Parathyroid adenoma (tissue), 2 donors: Measurements from ENCODE around the gene C5AR1.
"Not testable (repeated sequence)": the region's sequence is repeated elsewhere in the genome, so short reads cannot be mapped to it uniquely, and the experiment has no call there.

ENCODE experiments used
- H2AFZ ChIP-seq: fragments of 300-600 bp; sonication (generic); one replicate; pipeline ENCODE4 v1.7.0; 2017; ENCODE audit warnings: antibody characterized with exemption, mild to moderate bottlenecking
- H3K27ac ChIP-seq: fragments of 300-600 bp; sonication (generic); one replicate; pipeline ENCODE4 v1.7.0; 2017
- H3K27me3 ChIP-seq: fragments of 300-600 bp; sonication (generic); one replicate; pipeline ENCODE4 v1.7.0; 2017; ENCODE audit warnings: low read length; ENCODE audit not compliant: control insufficient read depth, insufficient read depth
- H3K36me3 ChIP-seq: fragments of 300-600 bp; sonication (generic); one replicate; pipeline ENCODE4 v1.7.0; 2017; ENCODE audit warnings: low read length; ENCODE audit not compliant: control insufficient read depth, insufficient read depth
- H3K4me1 ChIP-seq: fragments of 300-600 bp; sonication (generic); one replicate; pipeline ENCODE4 v1.7.0; 2017; ENCODE audit warnings: control low read depth
- H3K4me2 ChIP-seq: fragments of 300-600 bp; sonication (generic); one replicate; pipeline ENCODE4 v1.7.0; 2017; ENCODE audit warnings: low read length
- H3K4me3 ChIP-seq: fragments of 300-600 bp; sonication (generic); one replicate; pipeline ENCODE4 v1.7.0; 2017; ENCODE audit warnings: low read depth, low read length
- H3K79me2 ChIP-seq: fragments of 300-600 bp; sonication (generic); one replicate; pipeline ENCODE4 v1.7.0; 2017; ENCODE audit warnings: control low read depth
- H3K9ac ChIP-seq: fragments of 300-600 bp; sonication (generic); one replicate; pipeline ENCODE4 v1.7.0; 2017; ENCODE audit warnings: mild to moderate bottlenecking
- H3K9me3 ChIP-seq: fragments of 300-600 bp; sonication (generic); one replicate; pipeline ENCODE4 v1.7.0; 2017; ENCODE audit warnings: low read length; ENCODE audit not compliant: control insufficient read depth
- CTCF ChIP-seq: fragments of 300-600 bp; sonication (generic); IDR thresholded peaks from one replicate; pipeline ENCODE4 v1.7.0; 2017; ENCODE audit warnings: antibody characterized with exemption, mild to moderate bottlenecking
- donor health status: primary hyperparathyroidism.

C5AR1 gene

GRCh38 chr19:47330466-47330869, 20.8 kb downstream of the C5AR1 start:
- Histone ChIP-seq H3K36me3 (no peaks in the 10 kb centered on the region), H3K9ac (no peak overlapping the region), H3K4me1 (no peaks in the 10 kb centered on the region), H3K79me2 (no peaks in the 10 kb centered on the region), H3K4me2 (no peak overlapping the region), H3K9me3 (no peaks in the 10 kb centered on the region), H2AFZ (no peak overlapping the region), H3K27me3 (no peaks in the 10 kb centered on the region), H3K4me3 (no peak overlapping the region), H3K27ac (peak overlapping the region; percentile 66)
- TF ChIP-seq CTCF: no peak

- no peaks in the 10 kb centered on the region for H3K4me1 ChIP-seq
- H3K9me3 ChIP-seq: no peaks in the 10 kb centered on the region
- TF ChIP-seq CTCF: no peak
- no peak overlapping the region for H2AFZ ChIP-seq
- H3K27me3 ChIP-seq: no peaks in the 10 kb centered on the region
- H3K9ac ChIP-seq: no peak overlapping the region
- H3K36me3 ChIP-seq: no peaks in the 10 kb centered on the region
- no peaks in the 10 kb centered on the region for H3K79me2 ChIP-seq
- no peak overlapping the region for H3K27ac ChIP-seq
- H3K4me3 ChIP-seq: no peak overlapping the region
- H3K4me2 ChIP-seq: no peak overlapping the region
Observed at GRCh38 chr19:47331490-47331889, 21.8 kb downstream of the C5AR1 start.

GRCh38 chr19:47331931-47332547, 22.4 kb downstream of the C5AR1 start, which contains the start of gene C5AR2:
Gene C5AR2, plus strand, starts transcription at chr19:47332175. Its CDS starts 8,625 bp downstream, at chr19:47340800.
- H3K4me3 ChIP-seq: no peak within 1 kb of the TSS
- no peak within 1 kb of the TSS for H3K27ac ChIP-seq
- H3K27me3 ChIP-seq: no peaks in the 10 kb centered on the region
- no peak for TF ChIP-seq CTCF
- H3K4me1 ChIP-seq: no peaks in the 10 kb centered on the region
- H3K79me2 ChIP-seq: no peaks in the 10 kb centered on the region
- no peak within 1 kb of the TSS for H3K4me2 ChIP-seq
- no peaks in the 10 kb centered on the region for H3K9me3 ChIP-seq
- H2AFZ ChIP-seq: no peak within 1 kb of the TSS
- no peak within 1 kb of the TSS for H3K9ac ChIP-seq
- H3K36me3 ChIP-seq: no peaks in the 10 kb centered on the region

GRCh38 chr19:47336765-47337718, 27.4 kb downstream of the C5AR1 start:
- not testable (repeated sequence) for H3K4me1 ChIP-seq, H3K4me3 ChIP-seq, H2AFZ ChIP-seq, H3K27me3 ChIP-seq, H3K27ac ChIP-seq, H3K9ac ChIP-seq, H3K9me3 ChIP-seq, H3K79me2 ChIP-seq, H3K4me2 ChIP-seq, H3K36me3 ChIP-seq

- Histone ChIP-seq H3K9ac (no peak overlapping the region), H3K36me3 (no peaks in the 10 kb centered on the region), H3K4me3 (no peak overlapping the region), H3K27me3 (no peaks in the 10 kb centered on the region), H3K27ac (no peak overlapping the region), H3K79me2 (no peaks in the 10 kb centered on the region), H3K9me3 (no peaks in the 10 kb centered on the region), H2AFZ (no peak overlapping the region), H3K4me2 (no peak overlapping the region), H3K4me1 (no peaks in the 10 kb centered on the region)
- TF ChIP-seq CTCF: no peak
Observed at GRCh38 chr19:47339196-47339880, 29.7 kb downstream of the C5AR1 start.
